SK-N-SH (cell line): ENCODE results near the gene PPM1F. TPM values are rescaled to one million over a fixed set of nuclear protein-coding genes. Genes with fewer than 3 reads are reported as not detected.

Experiments
- CTCF ChIA-PET: fragments of 300-600, 350-600 bp; formaldehyde crosslinking; extraction: SDS; loops from one replicate; lab custom pipeline; 2021; lab: Yijun Ruan, JAX
- POLR2A ChIA-PET: fragments of 350-600 bp; sonication (Branson Sonifier 250); formaldehyde crosslinking; extraction: SDS; loops from one replicate; lab custom pipeline; 2020; ENCODE audit warnings: antibody characterized with exemption, inconsistent platforms; lab: Yijun Ruan, JAX
- DNase-seq: peaks from one replicate; pipeline ENCODE4 v3.0.0; 2012
- H2AFZ ChIP-seq: fragments of 200-600 bp; sonication (generic); 2 replicates; pipeline ENCODE4 v1.8.1; 2016; ENCODE audit warnings: antibody characterized with exemption, mild to moderate bottlenecking, low read depth
- H3F3A ChIP-seq: fragments of 200-600 bp; sonication (generic); replicated peaks from 2 replicates; pipeline ENCODE3; 2016; ENCODE audit warnings: antibody characterized with exemption, mild to moderate bottlenecking; ENCODE audit not compliant: insufficient read depth
- H3K27ac ChIP-seq, 2 experiments: fragments of 200-500 bp in 1 of 2; fragments of 200-600 bp in 1 of 2; sonication (Bioruptor generic) in 1 of 2; sonication (generic), shearing (Covaris generic) in 1 of 2; 2 replicates each; pipeline versions ENCODE4 v1.5.1 to v1.6.1; 2014 to 2016; ENCODE audit warnings: low read depth in 2 of 2, inconsistent platforms in 1 of 2, low read length in 1 of 2, mild to moderate bottlenecking in 1 of 2, mixed read lengths in 1 of 2
- H3K27me3 ChIP-seq: fragments of 200-600 bp; sonication (generic), shearing (Covaris generic); 2 replicates; pipeline ENCODE4 v1.6.1; 2016; ENCODE audit warnings: mixed run types; ENCODE audit not compliant: insufficient read depth
- H3K36me3 ChIP-seq, 2 experiments: fragments of 200-500 bp in 1 of 2; fragments of 200-600 bp in 1 of 2; sonication (Bioruptor generic) in 1 of 2; sonication (generic) in 1 of 2; replicated peaks in 1 of 2; 2 replicates each; pipeline versions ENCODE3 to v1.5.1; 2014 to 2016; ENCODE audit warnings: low read length in 1 of 2, mild to moderate bottlenecking in 1 of 2; ENCODE audit not compliant: insufficient read depth in 2 of 2, control insufficient read depth in 1 of 2
- H3K4me1 ChIP-seq, 2 experiments: fragments of 200-500 bp in 1 of 2; fragments of 200-600 bp in 1 of 2; sonication (Bioruptor generic) in 1 of 2; sonication (generic), shearing (Covaris generic) in 1 of 2; 2 replicates each; pipeline versions ENCODE4 v1.5.1 to v1.6.1; 2014 to 2016; ENCODE audit warnings: low read depth in 1 of 2, low read length in 1 of 2, mixed run types in 1 of 2; ENCODE audit not compliant: insufficient read depth in 2 of 2, control insufficient read depth in 1 of 2
- H3K4me2 ChIP-seq: fragments of 200-600 bp; sonication (generic), shearing (Covaris generic); 2 replicates; pipeline ENCODE4 v1.6.1; 2017; ENCODE audit warnings: mixed run types
- H3K4me3 ChIP-seq, 2 experiments: fragments of 200-500 bp in 1 of 2; fragments of 200-600 bp in 1 of 2; sonication (Bioruptor generic) in 1 of 2; sonication (generic), shearing (Covaris generic) in 1 of 2; 2 replicates each; pipeline versions ENCODE4 v1.5.1 to v1.8.1; 2014 to 2016; ENCODE audit warnings: low read depth in 2 of 2, inconsistent platforms in 1 of 2, low read length in 1 of 2, mild to moderate bottlenecking in 1 of 2, mixed read lengths in 1 of 2, moderate library complexity in 1 of 2
- H3K79me2 ChIP-seq: fragments of 200-600 bp; sonication (generic); 2 replicates; pipeline ENCODE4 v1.8.1; 2017; ENCODE audit warnings: mild to moderate bottlenecking; ENCODE audit not compliant: insufficient read depth
- H3K9ac ChIP-seq: fragments of 200-600 bp; sonication (generic); 2 replicates; pipeline ENCODE4 v1.6.1; 2017; ENCODE audit warnings: mixed run types
- H3K9me2 ChIP-seq: fragments of 200-600 bp; sonication (generic); 2 replicates; pipeline ENCODE4 v1.6.1; 2017; ENCODE audit warnings: mixed run types
- H3K9me3 ChIP-seq: fragments of 200-600 bp; sonication (generic); 2 replicates; pipeline ENCODE4 v1.6.1; 2017; ENCODE audit warnings: mixed run types, mild to moderate bottlenecking, moderate library complexity
- H4K20me1 ChIP-seq: fragments of 200-600 bp; sonication (generic); 2 replicates; pipeline ENCODE4 v1.6.1; 2017; ENCODE audit warnings: mild to moderate bottlenecking, mixed run types; ENCODE audit not compliant: insufficient read depth
- CTCF ChIP-seq: fragments of 200-600 bp; sonication (generic); IDR thresholded peaks from 2 replicates; pipeline ENCODE4 v1.6.1; 2017; ENCODE audit warnings: antibody characterized with exemption, mild to moderate bottlenecking, moderate library complexity
- ELF1 ChIP-seq: IDR thresholded peaks from 2 replicates; pipeline ENCODE4 v1.4.0; 2012
- FOSL2 ChIP-seq: IDR thresholded peaks from 2 replicates; pipeline ENCODE4 v1.4.0; 2012; ENCODE audit warnings: low read depth, mild to moderate bottlenecking, moderate library complexity, borderline replicate concordance
- IRF3 ChIP-seq: fragments of 150-350 bp; IDR thresholded peaks from 2 replicates; pipeline ENCODE4 v1.6.1; 2016; ENCODE audit warnings: mild to moderate bottlenecking, low read depth, low read length
- JUND ChIP-seq: IDR thresholded peaks from 2 replicates; pipeline ENCODE4 v1.4.0; 2012
- MEF2A ChIP-seq: IDR thresholded peaks from 2 replicates; pipeline ENCODE4 v1.4.0; 2012; ENCODE audit warnings: low read depth, borderline replicate concordance
- MXI1 ChIP-seq: IDR thresholded peaks from 2 replicates; pipeline ENCODE4 v1.6.1; 2012; ENCODE audit warnings: mild to moderate bottlenecking, low read depth, low read length, improper control_type of control experiment
- NFIC ChIP-seq: IDR thresholded peaks from 2 replicates; pipeline ENCODE4 v1.4.0; 2012; ENCODE audit warnings: borderline replicate concordance
- POLR2AphosphoS5 ChIP-seq: IDR thresholded peaks from 2 replicates; pipeline ENCODE4 v1.6.1; 2012; ENCODE audit warnings: low read depth, low read length
- RFX5 ChIP-seq: IDR thresholded peaks from 2 replicates; pipeline ENCODE4 v1.6.1; 2012; ENCODE audit warnings: mild to moderate bottlenecking, improper control_type of control experiment, low read length
- RXRA ChIP-seq: IDR thresholded peaks from 2 replicates; pipeline ENCODE4 v1.4.0; 2012; ENCODE audit warnings: low read depth, mild to moderate bottlenecking, borderline replicate concordance
- SMC3 ChIP-seq: IDR thresholded peaks from 2 replicates; pipeline ENCODE4 v1.6.1; 2012; ENCODE audit warnings: low read depth, low read length, improper control_type of control experiment
- TAF1 ChIP-seq: IDR thresholded peaks from 2 replicates; pipeline ENCODE4 v1.6.1; 2012; ENCODE audit warnings: low read depth, mild to moderate bottlenecking, low read length, moderate library complexity, borderline replicate concordance
- ZBTB33 ChIP-seq: IDR thresholded peaks from 2 replicates; pipeline ENCODE4 v1.4.0; 2012; ENCODE audit warnings: low read depth, borderline replicate concordance
- WGBS: methylation state at CpG from one replicate; pipeline ENCODE4 v1.1.6; 2017; ENCODE audit warnings: low lambda C conversion rate; 5-methylcytosine and 5-hydroxymethylcytosine counted together
- polyA plus RNA-seq, 3 experiments: library from polyadenylated mRNA; depleted of rRNA; stranded (reverse); fragments of >200 nt; gene quantifications; 2 replicates each; pipeline ENCODE4 v1.2.3, GENCODE V29; 2012

The PPM1F gene
- polyA plus RNA-seq, 1 of the 3 experiments (the other 2 are of a cell fraction): 29.6 TPM

GRCh38 chr22:21982338-21982965 is 29.8 kb upstream of the PPM1F start, which contains the start of gene TOP3B (continued):
- TF ChIP-seq MXI1 (peak; percentile 64), ZBTB33 (0 out of 2 replicates have a peak, but pooled peaks have one; percentile 28), POLR2AphosphoS5 (peak; percentile 95), CTCF (no peak), RXRA (no peak), RFX5 (no peak; the same call in 1 of the 2 replicates), JUND (0 out of 2 replicates have a peak, but pooled peaks have one; percentile 3), MEF2A (no peak)

- Histone ChIP-seq H3K4me1 (peaks cover 7 to 8% of the 10 kb centered on the region in 2 experiments; a peak in 1 of 4 replicates), H3K27me3 (no peaks in the 10 kb centered on the region), H3K9me3 (no peaks in the 10 kb centered on the region), H3K4me3 (peak overlapping the region; percentile 70 to 99), H3K36me3 (peaks cover 0 to 7% of the 10 kb centered on the region in 2 experiments), H3K4me2 (peak overlapping the region; percentile 92), H2AFZ (no peak overlapping the region), H3K79me2 (peaks cover 50% of the 10 kb centered on the region)
- POLR2A ChIA-PET: interaction anchor here (1.0 to 1.4 kb wide), 2 partner anchors 10 to 44 kb away, joined by 3 to 5 read pairs; no protein-coding TSS in a partner anchor
- TF ChIP-seq FOSL2: no peak
- TF ChIP-seq ELF1: no peak
- TF ChIP-seq NFIC: no peak
- no peak for TF ChIP-seq SMC3
- TF ChIP-seq IRF3: no peak
- no peak for TF ChIP-seq ZBTB33
- TF ChIP-seq TAF1: no peak
- TF ChIP-seq, all 33 proteins: peak for 0
- no peak for DNase-seq
- 5% methylated on average over 2 of the region's 2 CpGs for WGBS
- Histone ChIP-seq H3K9me2 (no peaks in the 10 kb centered on the region), H3K9ac (peak overlapping the region; percentile 93), H3F3A (no peaks in the 10 kb centered on the region), H3K27ac (no peak overlapping the region), H4K20me1 (0 out of 2 replicates have a peak, but pooled peaks cover 6% of the 10 kb centered on the region)
- CTCF ChIA-PET: interaction anchor here (1.6 to 3.5 kb wide), 3 partner anchors 10 to 44 kb away, joined by 4 to 48 read pairs (median 12); partner anchors contain the start of gene PPM1F
Observed at GRCh38 chr22:21981874-21982273, 29.2 kb upstream of the PPM1F start.
